Stimulated activated CD4-positive, alpha-beta T cell treated with anti-CD3 and anti-CD28 coated beads, Interleukin-4, amount 100 ng/mL, for 1 hour (primary cell): ENCODE results near the gene ADGRV1.
"Not testable (repeated sequence)": the region's sequence is repeated elsewhere in the genome, so short reads cannot be mapped to it uniquely, and the experiment has no call there.

Experiments
- DNase-seq: peaks from one replicate; pipeline ENCODE4 v3.0.0-alpha.2; 2020

ADGRV1 gene

GRCh38 chr5:90957906-90958305 is 399.3 kb downstream of the ADGRV1 start:
- DNase-seq = no peak

GRCh38 chr5:90959262-90959661 is 400.7 kb downstream of the ADGRV1 start:
- no peak for DNase-seq

- DNase-seq = no peak
Observed at GRCh38 chr5:90962481-90962880, 403.9 kb downstream of the ADGRV1 start.

GRCh38 chr5:90965110-90965685 is 406.6 kb downstream of the ADGRV1 start:
- DNase-seq = no peak

GRCh38 chr5:90967443-90967842 is 408.8 kb downstream of the ADGRV1 start:
- DNase-seq = no peak

- DNase-seq = no peak
Observed at GRCh38 chr5:90967851-90968250, 409.3 kb downstream of the ADGRV1 start.

GRCh38 chr5:90968319-90968718 is 409.7 kb downstream of the ADGRV1 start:
- no peak for DNase-seq

- DNase-seq = not testable (repeated sequence)
Observed at GRCh38 chr5:90969945-90970344, 411.3 kb downstream of the ADGRV1 start.

- no peak for DNase-seq
Observed at GRCh38 chr5:90981177-90981576, 422.6 kb downstream of the ADGRV1 start.

GRCh38 chr5:90981821-90982220 is 423.2 kb downstream of the ADGRV1 start:
- DNase-seq = no peak

- no peak for DNase-seq
Observed at GRCh38 chr5:90982576-90982975, 424.0 kb downstream of the ADGRV1 start.

GRCh38 chr5:90983148-90983547 is 424.6 kb downstream of the ADGRV1 start:
- no peak for DNase-seq

- no peak for DNase-seq
Observed at GRCh38 chr5:90983711-90984124, 425.1 kb downstream of the ADGRV1 start.

- no peak for DNase-seq
Observed at GRCh38 chr5:90985341-90985740, 426.7 kb downstream of the ADGRV1 start.

GRCh38 chr5:90987726-90988125 is 429.1 kb downstream of the ADGRV1 start:
- DNase-seq = no peak

- no peak for DNase-seq
Observed at GRCh38 chr5:90991201-90991600, 432.6 kb downstream of the ADGRV1 start.

GRCh38 chr5:90994796-90995195 is 436.2 kb downstream of the ADGRV1 start:
- no peak for DNase-seq

- no peak for DNase-seq
Observed at GRCh38 chr5:90996089-90996488, 437.5 kb downstream of the ADGRV1 start.

- no peak for DNase-seq
Observed at GRCh38 chr5:90997082-90997481, 438.5 kb downstream of the ADGRV1 start.

GRCh38 chr5:91000743-91001142 is 442.1 kb downstream of the ADGRV1 start:
- no peak for DNase-seq

- DNase-seq = no peak
Observed at GRCh38 chr5:91006713-91007112, 448.1 kb downstream of the ADGRV1 start.

GRCh38 chr5:91007251-91007650 is 448.7 kb downstream of the ADGRV1 start:
- no peak for DNase-seq

- DNase-seq = no peak
Observed at GRCh38 chr5:91007780-91008402, 449.3 kb downstream of the ADGRV1 start.

- DNase-seq = no peak
Observed at GRCh38 chr5:91010090-91010489, 451.5 kb downstream of the ADGRV1 start.

GRCh38 chr5:91011029-91011428 is 452.4 kb downstream of the ADGRV1 start:
- no peak for DNase-seq
